Trophoblast cell (in vitro differentiated cells and primary cell): ENCODE measurements around the gene PFDN2.
"Not testable (repeated sequence)": the region's sequence is repeated elsewhere in the genome, so short reads cannot be mapped to it uniquely, and the experiment has no call there.

Experiments used
- DNase-seq, 2 donors: peaks; one replicate each; pipeline ENCODE4 v3.0.0-alpha.2; 2016
- H2AFZ ChIP-seq: 2 replicates; pipeline ENCODE4 v1.6.1; 2013; ENCODE audit warnings: low read length, moderate library complexity, mild to moderate bottlenecking; ENCODE audit not compliant: insufficient read depth, poor library complexity
- H2AK5ac ChIP-seq: 2 replicates; pipeline ENCODE4 v1.6.1; 2013; ENCODE audit warnings: mild to moderate bottlenecking, low read length
- H2BK120ac ChIP-seq: 2 replicates; pipeline ENCODE4 v1.6.1; 2013; ENCODE audit warnings: low read length, mild to moderate bottlenecking, moderate library complexity; ENCODE audit not compliant: insufficient read depth, poor library complexity
- H2BK12ac ChIP-seq: 2 replicates; pipeline ENCODE4 v1.6.1; 2013; ENCODE audit warnings: mild to moderate bottlenecking, low read length, moderate library complexity
- H2BK5ac ChIP-seq: 2 replicates; pipeline ENCODE4 v1.6.1; 2013; ENCODE audit warnings: low read length, low read depth, moderate library complexity, mild to moderate bottlenecking; ENCODE audit not compliant: poor library complexity
- H3K14ac ChIP-seq: 2 replicates; pipeline ENCODE4 v1.6.1; 2013; ENCODE audit warnings: mild to moderate bottlenecking, low read length
- H3K18ac ChIP-seq: 2 replicates; pipeline ENCODE4 v1.6.1; 2013; ENCODE audit warnings: mild to moderate bottlenecking, low read length
- H3K23ac ChIP-seq: 2 replicates; pipeline ENCODE4 v1.6.1; 2013; ENCODE audit warnings: low read length
- H3K27ac ChIP-seq: 2 replicates; pipeline ENCODE4 v1.5.1; 2013; ENCODE audit warnings: low read depth, mild to moderate bottlenecking, inconsistent platforms, low read length, moderate library complexity
- H3K27me3 ChIP-seq: 2 replicates; pipeline ENCODE4 v1.6.1; 2013; ENCODE audit warnings: inconsistent platforms, mild to moderate bottlenecking, low read length, moderate library complexity; ENCODE audit not compliant: insufficient read depth
- H3K36me3 ChIP-seq, 2 experiments: 1 replicate in 1 of 2; 2 replicates in 1 of 2; pipeline ENCODE4 v1.6.1; 2013; ENCODE audit warnings: low read length in 2 of 2, mild to moderate bottlenecking in 2 of 2, moderate library complexity in 1 of 2; ENCODE audit not compliant: insufficient read depth in 2 of 2, control insufficient read depth in 1 of 2
- H3K4ac ChIP-seq: 2 replicates; pipeline ENCODE4 v1.6.1; 2013; ENCODE audit warnings: low read depth, mild to moderate bottlenecking, low read length, moderate library complexity
- H3K4me1 ChIP-seq, 2 experiments: 1 replicate in 1 of 2; 2 replicates in 1 of 2; pipeline ENCODE4 v1.6.1; 2013; ENCODE audit warnings: low read length in 2 of 2, mild to moderate bottlenecking in 2 of 2, moderate library complexity in 1 of 2; ENCODE audit not compliant: insufficient read depth in 2 of 2, control insufficient read depth in 1 of 2
- H3K4me2 ChIP-seq: 2 replicates; pipeline ENCODE4 v1.6.1; 2013; ENCODE audit warnings: inconsistent platforms, mild to moderate bottlenecking, low read length, moderate library complexity
- H3K4me3 ChIP-seq: 2 replicates; pipeline ENCODE4 v1.5.1; 2013; ENCODE audit warnings: mild to moderate bottlenecking, low read depth, low read length, inconsistent platforms
- H3K79me1 ChIP-seq: one replicate; pipeline ENCODE4 v1.6.1; 2013; ENCODE audit warnings: low read length
- H3K79me2 ChIP-seq: 2 replicates; pipeline ENCODE4 v1.6.1; 2013; ENCODE audit warnings: low read length, mild to moderate bottlenecking; ENCODE audit not compliant: control insufficient read depth, insufficient read depth, poor library complexity
- H3K9ac ChIP-seq: 2 replicates; pipeline ENCODE4 v1.6.1; 2013; ENCODE audit warnings: mild to moderate bottlenecking, low read length
- H3K9me3 ChIP-seq: 2 replicates; pipeline ENCODE4 v1.6.1; 2013; ENCODE audit warnings: low read depth, mild to moderate bottlenecking, control low read depth, inconsistent platforms, low read length; ENCODE audit not compliant: insufficient read depth
- H4K12ac ChIP-seq: 2 replicates; pipeline ENCODE4 v1.6.1; 2013; ENCODE audit warnings: low read depth, mild to moderate bottlenecking, low read length, moderate library complexity
- H4K8ac ChIP-seq: 2 replicates; pipeline ENCODE4 v1.6.1; 2013; ENCODE audit warnings: low read depth, mild to moderate bottlenecking, low read length, moderate library complexity
- H4K91ac ChIP-seq: one replicate; pipeline ENCODE4 v1.6.1; 2013; ENCODE audit warnings: low read depth, mild to moderate bottlenecking, low read length, moderate library complexity
- WGBS: extraction: QIAGEN DNeasy Blood & Tissue Kit; methylation state at CpG from one replicate; pipeline ENCODE4 v1.1.7; 2013; ENCODE audit warnings: missing lambda C conversion rate; ENCODE audit not compliant: insufficient read length, insufficient coverage; ENCODE audit errors: extremely low coverage; 5-methylcytosine and 5-hydroxymethylcytosine counted together

Gene PFDN2

GRCh38 chr1:161121834-161122233 is 4.0 kb upstream of the PFDN2 start:
- Histone ChIP-seq H2BK120ac (no peak overlapping the region), H3K27ac (no peak overlapping the region), H4K8ac (no peak overlapping the region), H3K79me2 (peaks cover 9% of the 10 kb centered on the region), H2AK5ac (no peak overlapping the region), H3K4me3 (no peak overlapping the region), H2AFZ (no peak overlapping the region), H4K12ac (no peak overlapping the region), H3K4ac (no peak overlapping the region), H3K23ac (no peak overlapping the region), H3K9me3 (peaks cover 2% of the 10 kb centered on the region), H3K14ac (no peak overlapping the region), H4K91ac (no peak overlapping the region), H3K18ac (no peak overlapping the region), H2BK5ac (no peak overlapping the region), H2BK12ac (no peak overlapping the region), H3K27me3 (no peaks in the 10 kb centered on the region), H3K36me3 (peaks cover 30 to 47% of the 10 kb centered on the region in 2 experiments), H3K4me2 (no peak overlapping the region), H3K9ac (no peak overlapping the region), H3K79me1 (peaks cover 5% of the 10 kb centered on the region), H3K4me1 (peaks cover 9 to 11% of the 10 kb centered on the region in 2 experiments)
- WGBS = no CpG with 5 or more reads among the region's 4 CpGs
- DNase-seq = no peak

GRCh38 chr1:161121042-161121650 is 3.3 kb upstream of the PFDN2 start:
- Histone ChIP-seq H3K23ac (no peak overlapping the region), H3K36me3 (peaks cover 30 to 47% of the 10 kb centered on the region in 2 experiments), H2BK12ac (no peak overlapping the region), H2BK120ac (no peak overlapping the region), H2AFZ (no peak overlapping the region), H3K14ac (no peak overlapping the region), H3K4me1 (peaks cover 9 to 11% of the 10 kb centered on the region in 2 experiments), H3K27ac (no peak overlapping the region), H3K27me3 (no peaks in the 10 kb centered on the region), H3K4me3 (no peak overlapping the region), H3K9me3 (peaks cover 2% of the 10 kb centered on the region), H2BK5ac (no peak overlapping the region), H3K79me2 (peaks cover 9% of the 10 kb centered on the region), H3K18ac (no peak overlapping the region), H3K4ac (no peak overlapping the region), H4K8ac (no peak overlapping the region), H4K91ac (no peak overlapping the region), H4K12ac (no peak overlapping the region), H3K9ac (no peak overlapping the region), H3K4me2 (no peak overlapping the region), H2AK5ac (no peak overlapping the region), H3K79me1 (peaks cover 5% of the 10 kb centered on the region)
- no peak for DNase-seq
- no CpG with 5 or more reads among the region's 3 CpGs for WGBS

GRCh38 chr1:161119092-161119903 is 1.5 kb upstream of the PFDN2 start:
- Histone ChIP-seq H3K4ac (no peak overlapping the region), H3K18ac (no peak overlapping the region), H4K8ac (no peak overlapping the region), H3K27ac (peak overlapping the region; percentile 26), H2BK12ac (no peak overlapping the region), H3K4me3 (no peak overlapping the region), H4K91ac (peak overlapping the region; percentile 22), H3K79me1 (peaks cover 5% of the 10 kb centered on the region), H3K27me3 (no peaks in the 10 kb centered on the region), H3K23ac (no peak overlapping the region), H3K14ac (peak overlapping the region; percentile 33), H2BK5ac (peak overlapping the region; percentile 1), H3K9ac (no peak overlapping the region), H3K4me2 (peak overlapping the region; percentile 66), H2BK120ac (no peak overlapping the region), H3K79me2 (peaks cover 10% of the 10 kb centered on the region), H2AK5ac (peak overlapping the region; percentile 28), H3K4me1 (peaks cover 9 to 11% of the 10 kb centered on the region in 2 experiments), H3K36me3 (peaks cover 27 to 37% of the 10 kb centered on the region in 2 experiments), H4K12ac (peak overlapping the region; percentile 45), H2AFZ (peak overlapping the region; percentile 32), H3K9me3 (peaks cover 2% of the 10 kb centered on the region)
- WGBS = no CpG with 5 or more reads among the region's 10 CpGs
- peak; percentile 93 for DNase-seq

GRCh38 chr1:161115961-161116360 is 1.9 kb downstream of the PFDN2 start:
- H3K27me3 ChIP-seq, H3K23ac ChIP-seq, H3K9me3 ChIP-seq, H3K9ac ChIP-seq, H3K4me3 ChIP-seq, H2BK12ac ChIP-seq, H3K18ac ChIP-seq, H3K14ac ChIP-seq, H2BK120ac ChIP-seq, H3K79me1 ChIP-seq, H4K91ac ChIP-seq, H4K8ac ChIP-seq, H2AK5ac ChIP-seq, H4K12ac ChIP-seq, H3K27ac ChIP-seq, H2BK5ac ChIP-seq, H2AFZ ChIP-seq, DNase-seq, H3K4me2 ChIP-seq: not testable (repeated sequence)
- H3K36me3 ChIP-seq = peaks cover 9 to 11% of the 10 kb centered on the region in 2 experiments
- peaks cover 9 to 11% of the 10 kb centered on the region in 2 experiments for H3K4me1 ChIP-seq
- peak overlapping the region; percentile 17 for H3K4ac ChIP-seq
- WGBS = no CpG with 5 or more reads among the region's 6 CpGs
- H3K79me2 ChIP-seq = peaks cover 10% of the 10 kb centered on the region
